HepG2 (cell line): ENCODE data around the gene BCAS1. TPM values are rescaled to one million over a fixed set of nuclear protein-coding genes. Genes with fewer than 3 reads are reported as not detected.

Source experiments
- CEBPG ChIP-seq: IDR thresholded peaks from 2 replicates; pipeline ENCODE4 v1.6.1; 2016
- FOXM1 ChIP-seq: sonication (generic); formaldehyde crosslinking; IDR thresholded peaks from 2 replicates; pipeline ENCODE4 v1.5.0; 2020; ENCODE audit warnings: missing genetic modification reagents
- KAT2B ChIP-seq: fragments of 150-350 bp; IDR thresholded peaks from 2 replicates; pipeline ENCODE4 v1.6.1; 2014; ENCODE audit warnings: low read depth, low read length, borderline replicate concordance
- NCOA5 ChIP-seq: sonication (generic); formaldehyde crosslinking; IDR thresholded peaks from 2 replicates; pipeline ENCODE4 v1.4.0; 2020; ENCODE audit warnings: missing genetic modification reagents
- ZBTB49 ChIP-seq: sonication (generic); formaldehyde crosslinking; IDR thresholded peaks from 2 replicates; pipeline ENCODE4 v1.4.0; 2020; ENCODE audit warnings: missing genetic modification reagents, borderline replicate concordance
- ZIK1 ChIP-seq: sonication (generic); formaldehyde crosslinking; IDR thresholded peaks from 2 replicates; pipeline ENCODE4 v1.5.0; 2020; ENCODE audit warnings: mild to moderate bottlenecking, low read depth, missing genetic modification reagents, borderline replicate concordance
- ZNF234 ChIP-seq: sonication (generic); formaldehyde crosslinking; conservative IDR thresholded peaks from 2 replicates; pipeline ENCODE4 v1.5.1; 2020; ENCODE audit warnings: mild to moderate bottlenecking, missing genetic modification reagents
- ZNF33B ChIP-seq: sonication (generic); formaldehyde crosslinking; IDR thresholded peaks from 2 replicates; pipeline ENCODE4 v1.5.1; 2020; ENCODE audit warnings: mild to moderate bottlenecking, missing genetic modification reagents
- ZNF501 ChIP-seq: sonication (generic); formaldehyde crosslinking; IDR thresholded peaks from 2 replicates; pipeline ENCODE4 v1.5.1; 2020; ENCODE audit warnings: mild to moderate bottlenecking, moderate library complexity, missing genetic modification reagents
- ZNF605 ChIP-seq: sonication (generic); formaldehyde crosslinking; IDR thresholded peaks from 2 replicates; pipeline ENCODE4 v1.8.0; 2022; ENCODE audit warnings: mild to moderate bottlenecking, missing genetic modification reagents
- polyA plus RNA-seq, 8 experiments: library from polyadenylated mRNA; depleted of rRNA in 3 of 8; stranded (reverse) in 7 of 8; unstranded in 1 of 8; fragments of >200 nt; fragmentation: Illumina TruSeq in 4 of 8; extraction: Trizol in 4 of 8; gene quantifications; 2 replicates each; pipeline versions ENCODE4 v1.2.1 to v1.2.3, GENCODE V29; 2011 to 2016; ENCODE audit warnings: low read depth in 4 of 8, missing spikeins in 1 of 8, mixed read lengths in 1 of 8; ENCODE audit not compliant: insufficient read depth in 1 of 8
- total RNA-seq, 5 experiments: library from RNA; depleted of rRNA; stranded (reverse); fragments of >200 nt; fragmentation: Illumina TruSeq; extraction: Trizol; gene quantifications; 2 replicates each; pipeline ENCODE4 v1.2.3, GENCODE V29; 2016; ENCODE audit warnings: low read depth in 1 of 5
- TF ChIP-seq, protein P1 (sequence below), 2 experiments: sonication (generic) in 1 of 2; formaldehyde crosslinking in 1 of 2; IDR thresholded peaks; 2 replicates each; pipeline versions ENCODE4 v1.6.1 to v1.9.0; 2014 to 2022; ENCODE audit warnings: antibody characterized with exemption in 1 of 2, borderline replicate concordance in 1 of 2, inconsistent platforms in 1 of 2, low read depth in 1 of 2, missing genetic modification reagents in 1 of 2
- TF ChIP-seq, protein P2 (sequence below): sonication (generic); formaldehyde crosslinking; IDR thresholded peaks from 2 replicates; pipeline ENCODE4 v1.9.0; 2021; ENCODE audit warnings: missing genetic modification reagents, borderline replicate concordance

Gene BCAS1
- total and polyA plus RNA-seq, 2 of the 13 experiments (the other 11 are each of a cell fraction or from before 2014, with no cell fraction given): 0.55 to 0.91 TPM

DNA sequence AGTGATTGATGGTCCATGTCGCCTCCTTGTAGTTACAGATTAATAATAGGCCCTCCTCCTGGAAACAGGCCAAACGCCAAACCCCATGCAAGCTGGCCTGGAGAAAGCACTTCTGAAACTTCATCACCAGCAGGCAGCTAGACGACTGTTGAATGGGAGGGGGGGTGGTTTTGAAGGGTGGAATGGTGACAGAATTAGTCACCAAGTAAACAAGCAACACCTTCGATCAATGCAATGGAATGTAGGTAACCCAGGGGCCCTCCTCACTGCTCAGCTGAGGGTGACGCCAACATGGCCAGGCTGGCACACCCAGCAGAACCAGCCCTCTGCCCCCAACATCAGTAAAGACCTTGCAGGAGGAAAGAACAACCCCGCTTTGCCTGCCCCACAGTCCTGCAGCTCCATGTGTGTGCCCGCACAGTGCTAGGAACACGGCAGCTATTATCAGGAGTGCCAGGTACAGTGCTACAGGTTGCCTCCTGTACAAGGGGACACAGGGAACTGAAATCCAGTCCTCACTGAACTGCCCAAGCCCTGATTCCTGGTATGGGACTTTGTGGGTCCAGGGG is 2.7 kb downstream of the BCAS1 start (continued):
- TF ChIP-seq, protein P1, sequence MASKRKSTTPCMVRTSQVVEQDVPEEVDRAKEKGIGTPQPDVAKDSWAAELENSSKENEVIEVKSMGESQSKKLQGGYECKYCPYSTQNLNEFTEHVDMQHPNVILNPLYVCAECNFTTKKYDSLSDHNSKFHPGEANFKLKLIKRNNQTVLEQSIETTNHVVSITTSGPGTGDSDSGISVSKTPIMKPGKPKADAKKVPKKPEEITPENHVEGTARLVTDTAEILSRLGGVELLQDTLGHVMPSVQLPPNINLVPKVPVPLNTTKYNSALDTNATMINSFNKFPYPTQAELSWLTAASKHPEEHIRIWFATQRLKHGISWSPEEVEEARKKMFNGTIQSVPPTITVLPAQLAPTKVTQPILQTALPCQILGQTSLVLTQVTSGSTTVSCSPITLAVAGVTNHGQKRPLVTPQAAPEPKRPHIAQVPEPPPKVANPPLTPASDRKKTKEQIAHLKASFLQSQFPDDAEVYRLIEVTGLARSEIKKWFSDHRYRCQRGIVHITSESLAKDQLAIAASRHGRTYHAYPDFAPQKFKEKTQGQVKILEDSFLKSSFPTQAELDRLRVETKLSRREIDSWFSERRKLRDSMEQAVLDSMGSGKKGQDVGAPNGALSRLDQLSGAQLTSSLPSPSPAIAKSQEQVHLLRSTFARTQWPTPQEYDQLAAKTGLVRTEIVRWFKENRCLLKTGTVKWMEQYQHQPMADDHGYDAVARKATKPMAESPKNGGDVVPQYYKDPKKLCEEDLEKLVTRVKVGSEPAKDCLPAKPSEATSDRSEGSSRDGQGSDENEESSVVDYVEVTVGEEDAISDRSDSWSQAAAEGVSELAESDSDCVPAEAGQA (IDR thresholded peaks at IDR 0.05; ENCODE audit: low read depth): no peak
- TF ChIP-seq, protein P1 (CRISPR knock-in tag; IDR thresholded peaks at IDR 0.05; ENCODE audit: borderline replicate concordance): peak; percentile 69; the same call in 1 of the 2 replicates
- no peak for TF ChIP-seq ZNF234 (CRISPR knock-in tag)
- no peak for TF ChIP-seq ZBTB49 (CRISPR knock-in tag)
- no peak for TF ChIP-seq FOXM1 (CRISPR knock-in tag)
- TF ChIP-seq ZNF501 (CRISPR knock-in tag): peak; percentile 40; the same call in 1 of the 2 replicates
- no peak for TF ChIP-seq NCOA5 (CRISPR knock-in tag)
- peak; percentile 77 for TF ChIP-seq CEBPG (CRISPR knock-in tag)
- TF ChIP-seq ZIK1 (CRISPR knock-in tag): no peak
- peak; percentile 40; the same call in 1 of the 2 replicates for TF ChIP-seq ZNF605 (CRISPR knock-in tag)
- TF ChIP-seq KAT2B: peak; percentile 64; the same call in 1 of the 2 replicates
- no peak for TF ChIP-seq ZNF33B
- TF ChIP-seq, protein P2, sequence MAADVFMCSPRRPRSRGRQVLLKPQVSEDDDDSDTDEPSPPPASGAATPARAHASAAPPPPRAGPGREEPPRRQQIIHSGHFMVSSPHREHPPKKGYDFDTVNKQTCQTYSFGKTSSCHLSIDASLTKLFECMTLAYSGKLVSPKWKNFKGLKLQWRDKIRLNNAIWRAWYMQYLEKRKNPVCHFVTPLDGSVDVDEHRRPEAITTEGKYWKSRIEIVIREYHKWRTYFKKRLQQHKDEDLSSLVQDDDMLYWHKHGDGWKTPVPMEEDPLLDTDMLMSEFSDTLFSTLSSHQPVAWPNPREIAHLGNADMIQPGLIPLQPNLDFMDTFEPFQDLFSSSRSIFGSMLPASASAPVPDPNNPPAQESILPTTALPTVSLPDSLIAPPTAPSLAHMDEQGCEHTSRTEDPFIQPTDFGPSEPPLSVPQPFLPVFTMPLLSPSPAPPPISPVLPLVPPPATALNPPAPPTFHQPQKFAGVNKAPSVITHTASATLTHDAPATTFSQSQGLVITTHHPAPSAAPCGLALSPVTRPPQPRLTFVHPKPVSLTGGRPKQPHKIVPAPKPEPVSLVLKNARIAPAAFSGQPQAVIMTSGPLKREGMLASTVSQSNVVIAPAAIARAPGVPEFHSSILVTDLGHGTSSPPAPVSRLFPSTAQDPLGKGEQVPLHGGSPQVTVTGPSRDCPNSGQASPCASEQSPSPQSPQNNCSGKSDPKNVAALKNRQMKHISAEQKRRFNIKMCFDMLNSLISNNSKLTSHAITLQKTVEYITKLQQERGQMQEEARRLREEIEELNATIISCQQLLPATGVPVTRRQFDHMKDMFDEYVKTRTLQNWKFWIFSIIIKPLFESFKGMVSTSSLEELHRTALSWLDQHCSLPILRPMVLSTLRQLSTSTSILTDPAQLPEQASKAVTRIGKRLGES (CRISPR knock-in tag): no peak
